B cell (primary cell): ENCODE measurements around the gene PPP1R3E. TPM values are rescaled to one million over a fixed set of nuclear protein-coding genes. Genes with fewer than 3 reads are reported as not detected.

Experiments
- ATAC-seq: fragments of 200-7000 bp; cut with Tn5 transposase; one replicate; pipeline ENCODE4 v1.10.0; 2021; ENCODE audit warnings: low read depth, mild to moderate bottlenecking, moderate number of reproducible peaks, moderate library complexity
- CTCF ChIA-PET: fragments of 350-600 bp; sonication (Branson Sonifier 250); formaldehyde crosslinking; loops from one replicate; lab custom pipeline; 2021; ENCODE audit warnings: antibody characterized with exemption, inconsistent platforms; lab: Charles Lee
- POLR2A ChIA-PET: fragments of 350-600 bp; sonication (Branson Sonifier 250); formaldehyde crosslinking; loops from one replicate; lab custom pipeline; 2021; ENCODE audit warnings: antibody characterized with exemption; lab: Charles Lee
- DNase-seq: peaks from one replicate; pipeline ENCODE4 v3.0.0; 2013
- H2AFZ ChIP-seq: 2 replicates; pipeline ENCODE4 v1.6.1; 2012; ENCODE audit warnings: mild to moderate bottlenecking, low read depth, low read length; ENCODE audit not compliant: insufficient read depth, poor library complexity, severe bottlenecking
- H3K27ac ChIP-seq, 2 donors: 1 replicate in 1 of 2; 2 replicates in 1 of 2; pipeline ENCODE4 v1.5.1; 2012 to 2013; ENCODE audit warnings: low read length in 2 of 2, mild to moderate bottlenecking in 2 of 2, moderate library complexity in 1 of 2
- H3K27me3 ChIP-seq, 4 experiments: fragments of 200-600 bp in 1 of 4; sonication (generic) in 1 of 4; replicated peaks in 1 of 4; 1 replicate in 2 of 4; 2 replicates in 2 of 4; pipeline versions ENCODE4 v1.6.1 to v1.7.0; 2013 to 2016; ENCODE audit warnings: low read length in 3 of 4, mild to moderate bottlenecking in 2 of 4, mixed read lengths in 1 of 4, moderate library complexity in 1 of 4; ENCODE audit not compliant: insufficient read depth in 4 of 4, control insufficient read depth in 3 of 4; ENCODE audit errors: control extremely low read depth in 1 of 4
- H3K36me3 ChIP-seq, 2 experiments: replicated peaks in 1 of 2; 1 replicate in 1 of 2; 2 replicates in 1 of 2; pipeline versions ENCODE4 v1.6.1 to v1.7.1; 2013; ENCODE audit warnings: low read length in 1 of 2; ENCODE audit not compliant: insufficient read depth in 2 of 2, control insufficient read depth in 1 of 2; ENCODE audit errors: control extremely low read depth in 1 of 2, extremely low read depth in 1 of 2
- H3K4me1 ChIP-seq, 2 donors: fragments of 200-600 bp in 1 of 2; sonication (generic) in 1 of 2; 1 replicate in 1 of 2; 2 replicates in 1 of 2; pipeline versions ENCODE4 v1.5.1 to v1.6.1; 2013 to 2017; ENCODE audit warnings: low read length in 2 of 2; ENCODE audit not compliant: control insufficient read depth in 2 of 2, insufficient read depth in 2 of 2
- H3K4me2 ChIP-seq: replicated peaks from 2 replicates; pipeline ENCODE3; 2012; ENCODE audit warnings: mild to moderate bottlenecking, low read depth, low read length; ENCODE audit not compliant: poor library complexity, severe bottlenecking
- H3K4me3 ChIP-seq, 5 experiments: fragments of 200-600 bp in 1 of 5; sonication (generic) in 1 of 5; 1 replicate in 3 of 5; 2 replicates in 2 of 5; pipeline versions ENCODE4 v1.5.1 to v1.7.0; 2011 to 2016; ENCODE audit warnings: low read length in 4 of 5, mild to moderate bottlenecking in 4 of 5, low read depth in 2 of 5, control low read depth in 1 of 5, moderate library complexity in 1 of 5; ENCODE audit not compliant: insufficient read depth in 1 of 5; ENCODE audit errors: control extremely low read depth in 1 of 5, extremely low read depth in 1 of 5
- H3K79me2 ChIP-seq: fragments of 200-600 bp; sonication (generic); one replicate; pipeline ENCODE4 v1.6.0; 2016; ENCODE audit warnings: low read length; ENCODE audit not compliant: control insufficient read depth, insufficient read depth
- H3K9ac ChIP-seq: fragments of 200-600 bp; sonication (generic); 2 replicates; pipeline ENCODE4 v1.6.1; 2017; ENCODE audit warnings: mild to moderate bottlenecking, low read length, moderate library complexity
- H3K9me3 ChIP-seq, 3 donors: one replicate each; pipeline versions ENCODE4 v1.6.1 to v1.7.1; 2013; ENCODE audit warnings: low read length in 2 of 3; ENCODE audit not compliant: control insufficient read depth in 2 of 3, insufficient read depth in 1 of 3; ENCODE audit errors: control extremely low read depth in 1 of 3
- H4K20me1 ChIP-seq: 2 replicates; pipeline ENCODE4 v1.6.0; 2012; ENCODE audit warnings: mild to moderate bottlenecking, low read length; ENCODE audit not compliant: insufficient read depth, control insufficient read depth, poor library complexity, severe bottlenecking
- H3K27ac Mint-ChIP-seq: one replicate; pipeline ENCODE4 v1.8.0; 2021; ENCODE audit warnings: mixed read lengths
- H3K27me3 Mint-ChIP-seq: one replicate; pipeline ENCODE4 v1.8.0; 2021; ENCODE audit warnings: mixed read lengths
- H3K4me1 Mint-ChIP-seq: one replicate; pipeline ENCODE4 v1.8.0; 2021; ENCODE audit warnings: mixed read lengths
- H3K4me3 Mint-ChIP-seq: one replicate; pipeline ENCODE4 v1.8.0; 2021; ENCODE audit warnings: mixed read lengths
- H3K9me3 Mint-ChIP-seq: one replicate; pipeline ENCODE4 v1.8.0; 2022; ENCODE audit warnings: mixed read lengths; ENCODE audit not compliant: insufficient read depth
- CTCF ChIP-seq: fragments of 200-600 bp; IDR thresholded peaks from one replicate; pipeline ENCODE4 v1.8.0; 2022; ENCODE audit warnings: antibody characterized with exemption, mild to moderate bottlenecking
- EZH2 ChIP-seq: IDR thresholded peaks from 2 replicates; pipeline ENCODE4 v1.6.1; 2012; ENCODE audit warnings: borderline replicate concordance, low read depth, mild to moderate bottlenecking, moderate library complexity, low read length; ENCODE audit not compliant: insufficient read depth, poor library complexity, severe bottlenecking
- WGBS: methylation state at CpG from one replicate; pipeline ENCODE4 v1.1.5; 2013; ENCODE audit warnings: missing lambda C conversion rate; ENCODE audit not compliant: insufficient coverage; 5-methylcytosine and 5-hydroxymethylcytosine counted together
- intact Hi-C: fragments of 100-400 bp; cut with micrococcal nuclease; formaldehyde crosslinking; loops from one replicate; pipeline ENCODE4 v1.10.0; 2022
- polyA plus RNA-seq: library from polyadenylated mRNA; depleted of rRNA; stranded (reverse); fragments of >200 nt; gene quantifications from 2 replicates; pipeline ENCODE4 v1.2.3, GENCODE V29; 2012
- total RNA-seq, 2 donors: library from RNA; stranded (reverse); fragments of 120-200 nt in 1 of 2; gene quantifications; 1 replicate in 1 of 2; 2 replicates in 1 of 2; pipeline versions ENCODE4 v1.2.3 to v1.2.4, GENCODE V29; 2013 to 2022

Gene PPP1R3E
- total and polyA plus RNA-seq, 2 donors (not counting 1 experiment from before 2014, with no cell fraction given) = 56.9 to 76.7 TPM

GRCh38 chr14:23299986-23300686 lies 2.5 kb downstream of the PPP1R3E start:
- Histone ChIP-seq H3K4me2 (peak overlapping the region; percentile 98), H3K27ac (peak overlapping the region; percentile 95 to 96), H3K79me2 (peaks cover 6% of the 10 kb centered on the region), H2AFZ (peak overlapping the region; percentile 71), H3K9me3 (no peaks in the 10 kb centered on the region), H4K20me1 (no peaks in the 10 kb centered on the region), H3K4me3 (peak overlapping the region; percentile 69 to 80 (median 76)), H3K36me3 (peaks cover 0 to 14% of the 10 kb centered on the region in 2 experiments), H3K4me1 (peaks cover 16 to 19% of the 10 kb centered on the region in 2 donors), H3K27me3 (no peaks in the 10 kb centered on the region), H3K9ac (peak overlapping the region; percentile 86)
- H3K4me3 Mint-ChIP-seq = peak overlapping the region; percentile 98
- 68% methylated on average over 5 of the region's 10 CpGs for WGBS
- H3K4me1 Mint-ChIP-seq = peaks cover 32% of the 10 kb centered on the region
- ATAC-seq = no peak
- TF ChIP-seq EZH2 = no peak
- no peak for TF ChIP-seq CTCF
- POLR2A ChIA-PET = interaction anchor here (0.6 to 5.0 kb wide), 6 partner anchors 14 to 976 kb away, joined by 4 to 84 read pairs (median 9); partner anchors contain the start of genes ACIN1, C14orf119, HOMEZ and PABPN1
- no peaks in the 10 kb centered on the region for H3K9me3 Mint-ChIP-seq
- DNase-seq = no peak
- intact Hi-C loops = loop anchor here (1.0 to 10.0 kb wide), 10 partner anchors 35 to 1918 kb away; partner anchors contain the start of genes MDP1, PRMT5, PSME2 and RNF31
- CTCF ChIA-PET = interaction anchor here (1.0 to 8.6 kb wide), 10 partner anchors 14 to 231 kb away, joined by 3 to 56 read pairs (median 4); partner anchors contain the start of genes ACIN1, C14orf119, HOMEZ and PABPN1
- peak overlapping the region; percentile 95 for H3K27ac Mint-ChIP-seq
- no peaks in the 10 kb centered on the region for H3K27me3 Mint-ChIP-seq
